ENCODE results near the gene CHRNE.
"Not testable (repeated sequence)": the region's sequence is repeated elsewhere in the genome, so short reads cannot be mapped to it uniquely, and the experiment has no call there.

The CHRNE gene

GRCh38 chr17:4858068-4858881 lies 44.6 kb downstream of the CHRNE start:
- Histone ChIP-seq H3K9me3 (no peaks in the 10 kb centered on the region), H3K27me3 (no peaks in the 10 kb centered on the region), H3K4me2 (peak overlapping the region; percentile 14; the same call in 1 of the 2 replicates), H3K27ac (no peak overlapping the region), H4K20me1 (peaks cover 100% of the 10 kb centered on the region), H3K9ac (no peak overlapping the region), H3K4me1 (peaks cover 21% of the 10 kb centered on the region), H3K4me3 (no peak overlapping the region), H3K36me3 (peaks cover 53% of the 10 kb centered on the region)
- no peak for TF ChIP-seq Cebpa-rat (IDR thresholded peaks at IDR 0.05)

- not testable (repeated sequence) for H3K27ac ChIP-seq, H3K9me3 ChIP-seq
Measured at GRCh38 chr17:4857347-4857746, 45.6 kb downstream of the CHRNE start.

GRCh38 chr17:4856937-4857314 lies 46.0 kb downstream of the CHRNE start:
- TF ChIP-seq Cebpa-rat (IDR thresholded peaks at IDR 0.05): no peak
- no peak overlapping the region for H3K4me3 ChIP-seq
- H3K36me3 ChIP-seq: peaks cover 50% of the 10 kb centered on the region
- no peak overlapping the region for H3K4me2 ChIP-seq
- no peak overlapping the region for H3K27ac ChIP-seq
- no peaks in the 10 kb centered on the region for H3K27me3 ChIP-seq
- H3K9ac ChIP-seq: no peak overlapping the region
- no peaks in the 10 kb centered on the region for H3K9me3 ChIP-seq
- peaks cover 94% of the 10 kb centered on the region for H4K20me1 ChIP-seq
- peaks cover 21% of the 10 kb centered on the region for H3K4me1 ChIP-seq

More at GRCh38 chr17:4857347-4857746, 45.6 kb downstream of the CHRNE start:
- H3K4me1 ChIP-seq: peaks cover 21% of the 10 kb centered on the region
- not testable (repeated sequence) for H3K27me3 ChIP-seq, H3K4me3 ChIP-seq, H3K9ac ChIP-seq
- H4K20me1 ChIP-seq: peaks cover 94% of the 10 kb centered on the region
- H3K4me2 ChIP-seq: 0 out of 2 replicates have a peak overlapping the region, but pooled peaks have one; percentile 14
- H3K36me3 ChIP-seq: peaks cover 53% of the 10 kb centered on the region

- Histone ChIP-seq H4K20me1 (peaks cover 94% of the 10 kb centered on the region), H3K27ac (no peak overlapping the region), H3K9me3 (no peaks in the 10 kb centered on the region), H3K9ac (no peak overlapping the region), H3K4me3 (no peak overlapping the region), H3K36me3 (peaks cover 45% of the 10 kb centered on the region), H3K4me1 (peaks cover 21% of the 10 kb centered on the region), H3K4me2 (no peak overlapping the region), H3K27me3 (no peaks in the 10 kb centered on the region)
- TF ChIP-seq Cebpa-rat (IDR thresholded peaks at IDR 0.05): no peak
Measured at GRCh38 chr17:4856271-4856936, 46.5 kb downstream of the CHRNE start.

- H3K4me1 ChIP-seq: peaks cover 12% of the 10 kb centered on the region
- H3K27ac ChIP-seq: no peak overlapping the region
- no peak overlapping the region for H3K4me3 ChIP-seq
- no peak overlapping the region for H3K9ac ChIP-seq
- peaks cover 25% of the 10 kb centered on the region for H3K36me3 ChIP-seq
- no peak overlapping the region for H3K4me2 ChIP-seq
- no peaks in the 10 kb centered on the region for H3K9me3 ChIP-seq
- H3K27me3 ChIP-seq: no peaks in the 10 kb centered on the region
- no peak for TF ChIP-seq Cebpa-rat (IDR thresholded peaks at IDR 0.05)
- H4K20me1 ChIP-seq: peaks cover 94% of the 10 kb centered on the region
Measured at GRCh38 chr17:4854111-4854681, 48.7 kb downstream of the CHRNE start.

- Histone ChIP-seq H3K36me3 (peaks cover 20% of the 10 kb centered on the region), H3K4me2 (no peak overlapping the region), H3K4me3 (no peak overlapping the region), H3K4me1 (peaks cover 7% of the 10 kb centered on the region), H3K27ac (no peak overlapping the region), H4K20me1 (peaks cover 94% of the 10 kb centered on the region), H3K27me3 (no peaks in the 10 kb centered on the region), H3K9ac (no peak overlapping the region), H3K9me3 (no peaks in the 10 kb centered on the region)
- TF ChIP-seq Cebpa-rat (IDR thresholded peaks at IDR 0.05): no peak
Measured at GRCh38 chr17:4853208-4853671, 49.7 kb downstream of the CHRNE start.

- H3K36me3 ChIP-seq: peaks cover 20% of the 10 kb centered on the region
- peaks cover 2% of the 10 kb centered on the region for H3K4me1 ChIP-seq
- H4K20me1 ChIP-seq: peaks cover 94% of the 10 kb centered on the region
- H3K9ac ChIP-seq: no peak overlapping the region
- H3K4me3 ChIP-seq: no peak overlapping the region
- H3K27me3 ChIP-seq: no peaks in the 10 kb centered on the region
- no peaks in the 10 kb centered on the region for H3K9me3 ChIP-seq
- no peak overlapping the region for H3K4me2 ChIP-seq
- no peak for TF ChIP-seq Cebpa-rat (IDR thresholded peaks at IDR 0.05)
- no peak overlapping the region for H3K27ac ChIP-seq
Measured at GRCh38 chr17:4852567-4853207, 50.2 kb downstream of the CHRNE start.

- Histone ChIP-seq H3K27me3 (no peaks in the 10 kb centered on the region), H3K9ac (no peak overlapping the region), H3K27ac (no peak overlapping the region), H3K9me3 (no peaks in the 10 kb centered on the region), H4K20me1 (peaks cover 94% of the 10 kb centered on the region), H3K4me2 (no peak overlapping the region), H3K4me3 (no peak overlapping the region), H3K36me3 (peaks cover 21% of the 10 kb centered on the region), H3K4me1 (no peaks in the 10 kb centered on the region)
- TF ChIP-seq Cebpa-rat (IDR thresholded peaks at IDR 0.05): no peak
Measured at GRCh38 chr17:4851084-4851483, 51.8 kb downstream of the CHRNE start.

- no peak overlapping the region for H3K4me3 ChIP-seq
- H3K27me3 ChIP-seq: no peaks in the 10 kb centered on the region
- peaks cover 94% of the 10 kb centered on the region for H4K20me1 ChIP-seq
- peaks cover 21% of the 10 kb centered on the region for H3K36me3 ChIP-seq
- no peaks in the 10 kb centered on the region for H3K4me1 ChIP-seq
- H3K9me3 ChIP-seq: no peaks in the 10 kb centered on the region
- H3K27ac ChIP-seq: no peak overlapping the region
- H3K4me2 ChIP-seq: no peak overlapping the region
- no peak for TF ChIP-seq Cebpa-rat (IDR thresholded peaks at IDR 0.05)
- no peak overlapping the region for H3K9ac ChIP-seq
Measured at GRCh38 chr17:4850246-4850645, 52.7 kb downstream of the CHRNE start.
